Measurements from ENCODE around the gene ARID5B.

The ARID5B gene

GRCh38 chr10:62103857-62104256 lies 202.4 kb downstream of the ARID5B start:
- DNase-seq (ENCODE audit: low read depth): no peak

GRCh38 chr10:62106929-62107519 lies 205.5 kb downstream of the ARID5B start:
- no peak for DNase-seq (ENCODE audit: low read depth)

GRCh38 chr10:62108759-62109586 lies 207.5 kb downstream of the ARID5B start:
- DNase-seq (ENCODE audit: low read depth): no peak

GRCh38 chr10:62109587-62110293 lies 208.2 kb downstream of the ARID5B start:
- DNase-seq (ENCODE audit: low read depth): no peak

GRCh38 chr10:62112300-62112699 lies 210.8 kb downstream of the ARID5B start:
- no peak for DNase-seq (ENCODE audit: low read depth)

- no peak for DNase-seq (ENCODE audit: low read depth)
These were observed 211.5 kb downstream of the ARID5B start for GRCh38 chr10:62112963-62113362.

GRCh38 chr10:62113680-62114079 lies 212.2 kb downstream of the ARID5B start:
- DNase-seq (ENCODE audit: low read depth): no peak

- no peak for DNase-seq (ENCODE audit: low read depth)
These were observed 213.8 kb downstream of the ARID5B start for GRCh38 chr10:62115321-62115720.

GRCh38 chr10:62115842-62116241 lies 214.3 kb downstream of the ARID5B start:
- DNase-seq (ENCODE audit: low read depth): no peak

- DNase-seq (ENCODE audit: low read depth): no peak
These were observed 215.4 kb downstream of the ARID5B start for GRCh38 chr10:62116896-62117295.

- no peak for DNase-seq (ENCODE audit: low read depth)
These were observed 219.7 kb downstream of the ARID5B start for GRCh38 chr10:62121187-62121530.

GRCh38 chr10:62127975-62128374 lies 226.5 kb downstream of the ARID5B start:
- no peak for DNase-seq (ENCODE audit: low read depth)

GRCh38 chr10:62130948-62131347 lies 229.4 kb downstream of the ARID5B start:
- peak; percentile 43 for DNase-seq (ENCODE audit: low read depth)

- DNase-seq (ENCODE audit: low read depth): no peak
These were observed 230.2 kb downstream of the ARID5B start for GRCh38 chr10:62131724-62132123.

GRCh38 chr10:62133618-62134017 lies 232.1 kb downstream of the ARID5B start:
- no peak for DNase-seq (ENCODE audit: low read depth)

- no peak for DNase-seq (ENCODE audit: low read depth)
These were observed 235.4 kb downstream of the ARID5B start for GRCh38 chr10:62136931-62137330.

All from HS-27A (cell line).